GM21515 (cell line): Measurements from ENCODE around the gene GTF2A1.
"Not testable (repeated sequence)": the region's sequence is repeated elsewhere in the genome, so short reads cannot be mapped to it uniquely, and the experiment has no call there.

Source experiments
- ATAC-seq: cut with Tn5 transposase; IDR thresholded peaks from one replicate; pipeline ENCODE4 v1.9.1; 2021; ENCODE audit not compliant: unreplicated experiment

The GTF2A1 gene

GRCh38 chr14:81220830-81221578 lies at the start of gene GTF2A1:
Gene GTF2A1, minus strand, starts transcription at chr14:81220959. Its CDS starts 441 bp downstream, at chr14:81220518.
- ATAC-seq = peak; percentile 79

DNA sequence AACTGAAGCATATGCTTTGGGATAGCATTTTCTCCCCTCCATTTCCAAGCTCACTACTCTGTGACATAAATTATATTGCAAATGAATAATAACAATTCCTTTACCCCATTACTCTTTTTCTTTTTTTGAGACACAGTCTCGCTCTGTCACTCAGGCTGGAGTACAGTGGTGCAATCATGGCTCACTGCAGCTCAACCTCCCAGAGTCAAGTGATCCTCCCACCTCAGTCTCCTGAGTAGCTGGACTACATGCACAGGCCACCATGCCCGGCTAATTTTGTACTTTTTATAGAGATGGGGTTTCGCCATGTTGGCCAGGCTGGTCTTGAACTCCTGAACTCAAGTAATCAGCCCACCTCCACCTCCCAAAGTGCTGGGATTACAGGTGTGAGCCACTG lies 49.2 kb upstream of the GTF2A1 start:
- ATAC-seq = no peak

DNA sequence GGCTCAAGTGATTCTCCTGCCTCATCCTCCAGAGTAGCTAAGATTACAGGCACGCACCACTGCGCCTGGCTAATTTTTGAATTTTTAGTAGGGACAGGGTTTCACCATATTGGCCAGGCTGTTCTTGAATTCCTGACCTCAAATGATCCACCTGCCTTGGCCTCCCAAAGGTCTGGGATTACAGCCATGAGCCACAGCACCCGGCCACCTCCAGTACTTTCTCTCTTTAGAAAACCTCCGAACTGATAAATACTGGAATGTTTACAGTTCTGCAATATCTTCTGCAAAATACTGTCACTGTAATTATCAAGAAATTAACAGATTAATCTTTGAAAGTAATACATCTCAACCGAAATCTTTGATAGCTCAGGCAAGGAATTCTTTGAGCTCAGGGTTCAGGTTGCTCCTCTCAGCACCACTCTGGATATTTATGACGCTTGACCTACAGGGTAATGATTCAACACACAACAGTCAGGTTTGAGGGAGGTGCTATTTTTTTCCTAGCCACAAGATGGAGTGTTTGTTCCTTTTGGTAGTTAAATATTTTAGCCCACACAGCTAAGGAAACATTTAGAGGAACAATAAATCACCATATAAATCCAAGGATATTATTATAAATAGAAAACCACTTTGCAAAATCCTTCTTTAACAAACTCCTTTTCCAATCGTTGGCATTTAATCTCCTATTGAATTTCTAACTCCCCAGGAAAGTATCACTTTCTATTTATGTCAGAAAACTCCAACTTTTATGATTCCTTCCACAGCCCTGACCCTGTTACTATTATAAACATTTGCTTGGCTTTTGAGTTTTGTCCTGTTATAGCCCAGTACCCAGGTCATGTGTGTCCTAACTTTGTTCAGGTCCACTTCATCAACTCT lies 48.6 kb upstream of the GTF2A1 start:
- peak; percentile 69 for ATAC-seq

DNA sequence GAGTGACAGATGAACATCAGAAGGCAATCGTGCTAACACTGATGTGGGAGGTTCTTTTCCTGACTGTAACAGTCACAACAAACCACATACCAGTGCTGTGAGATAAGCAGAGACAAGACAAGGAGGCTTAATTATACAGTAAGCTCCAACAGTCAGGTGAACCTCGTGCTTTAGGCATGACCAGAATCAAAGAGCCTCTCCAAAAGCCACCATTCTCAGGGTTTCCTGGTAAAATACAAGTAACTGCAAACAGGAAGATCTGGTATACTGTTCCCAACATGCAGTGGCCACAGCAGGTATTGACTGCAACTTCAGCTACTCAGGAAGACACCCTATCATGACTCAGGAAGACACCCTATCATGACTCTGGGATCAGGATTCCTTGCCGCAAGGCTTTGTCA lies 47.3 kb upstream of the GTF2A1 start:
- ATAC-seq = no peak

DNA sequence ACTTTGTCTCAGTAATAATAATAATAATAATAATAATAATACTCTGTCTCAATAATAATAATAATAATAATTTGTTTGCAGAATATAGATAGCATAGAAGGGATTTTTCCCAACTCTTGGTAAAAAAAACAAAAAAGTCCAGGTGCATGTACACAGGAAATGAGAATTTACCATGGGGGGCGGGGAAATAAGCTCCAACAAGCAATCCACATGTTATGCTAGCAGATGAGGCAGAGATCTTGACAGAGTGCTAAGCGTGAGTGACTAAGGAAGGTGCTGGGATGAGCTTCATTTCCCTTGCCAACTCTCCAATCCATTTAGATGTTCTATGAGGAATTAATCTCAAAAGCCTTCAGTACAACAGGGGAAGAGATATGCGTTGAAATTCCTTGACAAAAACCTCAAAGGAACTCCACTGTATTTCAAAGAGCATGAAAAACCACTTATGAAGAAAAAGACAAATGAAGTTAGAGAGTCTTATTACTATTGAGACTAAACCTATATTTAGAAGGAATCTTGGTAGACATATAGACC lies 44.9 kb upstream of the GTF2A1 start:
- no peak for ATAC-seq

GRCh38 chr14:81264671-81265070 lies 43.9 kb upstream of the GTF2A1 start:
- no peak for ATAC-seq

DNA sequence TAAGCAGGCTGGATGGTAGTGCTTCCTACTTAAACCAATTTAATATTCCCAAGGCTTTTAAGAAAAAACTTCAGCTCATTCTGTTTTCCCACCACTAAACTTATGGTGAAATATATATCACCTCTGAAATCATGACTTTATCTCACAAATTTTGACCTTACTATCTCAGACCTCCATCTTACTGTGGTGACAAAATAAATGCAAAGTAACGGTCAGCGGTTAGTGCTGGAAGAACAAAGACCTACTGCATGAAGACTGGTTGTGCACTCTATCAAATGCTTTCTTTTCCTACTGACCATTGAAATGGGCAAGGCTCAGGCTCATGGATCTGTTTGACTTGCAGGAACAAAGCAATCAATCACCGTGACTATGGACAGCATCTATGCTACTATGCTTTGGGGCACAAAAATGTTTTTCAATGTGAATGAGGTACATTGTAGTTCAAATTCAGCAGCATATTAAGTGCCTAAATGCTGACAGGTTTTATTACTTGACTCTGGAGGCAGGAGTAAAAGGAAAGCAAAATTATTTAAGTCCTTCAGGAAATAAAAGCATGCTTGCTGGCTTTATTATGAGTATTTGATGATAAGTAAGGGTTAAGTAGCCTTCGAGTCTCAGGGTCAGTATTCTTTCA lies 43.1 kb upstream of the GTF2A1 start:
- ATAC-seq = no peak

DNA sequence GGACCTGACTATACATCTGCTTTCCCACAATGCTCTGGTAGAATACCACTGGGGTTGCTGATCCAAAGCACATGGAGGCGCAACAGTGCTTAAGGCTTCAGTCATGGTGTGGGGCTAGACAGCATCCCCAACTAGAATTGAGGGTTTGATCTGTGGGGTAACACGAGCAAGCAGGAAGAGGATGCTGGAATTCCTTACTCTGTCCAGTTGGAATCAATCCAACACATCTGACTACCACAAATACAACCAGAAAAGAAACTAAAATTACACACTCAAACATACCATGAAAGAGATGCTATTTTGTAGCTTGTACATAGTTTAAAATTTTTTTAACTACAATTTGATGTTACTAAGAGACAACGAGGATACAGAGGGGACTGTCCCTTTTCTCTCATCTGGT lies 40.4 kb upstream of the GTF2A1 start:
- ATAC-seq = no peak

DNA sequence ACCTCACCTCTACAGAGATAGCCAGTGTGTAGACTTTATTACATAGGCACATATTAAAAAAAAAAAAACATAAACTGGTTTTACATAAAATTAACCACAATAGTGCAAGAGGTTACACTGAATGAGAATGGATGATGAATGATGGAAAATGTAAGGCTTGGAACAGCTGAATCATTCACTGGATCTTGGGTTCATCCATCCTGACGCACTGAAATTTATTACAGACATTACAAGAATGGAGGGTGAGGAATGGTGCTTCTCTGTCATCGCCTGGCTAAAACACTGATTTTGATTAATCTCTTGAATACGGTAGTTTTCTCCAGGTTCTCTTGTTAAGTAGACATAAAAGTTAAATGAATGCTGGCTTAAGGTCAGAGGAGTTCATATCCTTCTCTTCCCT lies 40.0 kb upstream of the GTF2A1 start:
- no peak for ATAC-seq

- ATAC-seq = peak; percentile 73
Measured at GRCh38 chr14:81256289-81256960, 35.7 kb upstream of the GTF2A1 start.

- ATAC-seq = no peak
Measured at GRCh38 chr14:81252278-81252677, 31.5 kb upstream of the GTF2A1 start.

DNA sequence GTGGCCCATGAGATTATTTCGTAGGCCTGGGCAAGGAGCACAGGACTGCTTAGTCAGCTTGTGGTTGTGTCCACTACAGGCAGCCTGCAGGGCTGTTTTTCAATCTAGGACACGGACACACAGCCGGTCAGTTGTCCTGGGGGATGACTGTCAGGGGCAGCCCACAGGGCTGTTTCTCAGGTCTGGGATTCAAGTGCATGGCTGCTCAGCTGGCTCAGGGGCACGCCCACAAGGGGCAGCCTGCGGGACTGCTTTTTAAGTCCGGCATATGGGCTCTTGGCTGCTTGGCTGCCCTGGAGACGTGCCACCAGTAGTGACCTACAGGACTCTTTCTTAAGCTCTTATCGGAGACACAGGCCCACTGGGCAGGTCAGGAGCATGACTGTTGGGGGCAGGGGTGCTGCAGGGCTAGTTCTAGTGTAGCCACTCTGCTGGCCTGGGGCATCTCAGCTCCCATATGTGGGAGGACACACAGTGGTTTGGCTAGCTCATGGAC lies 26.6 kb upstream of the GTF2A1 start:
- ATAC-seq = no peak

- no peak for ATAC-seq
Measured at GRCh38 chr14:81246461-81247270, 25.9 kb upstream of the GTF2A1 start.

GRCh38 chr14:81245771-81246170 lies 25.0 kb upstream of the GTF2A1 start:
- ATAC-seq = no peak

- ATAC-seq = not testable (repeated sequence)
Measured at GRCh38 chr14:81244431-81244830, 23.7 kb upstream of the GTF2A1 start.

- ATAC-seq = no peak
Measured at GRCh38 chr14:81243499-81243898, 22.7 kb upstream of the GTF2A1 start.

GRCh38 chr14:81236849-81237248 lies 16.1 kb upstream of the GTF2A1 start:
- not testable (repeated sequence) for ATAC-seq

DNA sequence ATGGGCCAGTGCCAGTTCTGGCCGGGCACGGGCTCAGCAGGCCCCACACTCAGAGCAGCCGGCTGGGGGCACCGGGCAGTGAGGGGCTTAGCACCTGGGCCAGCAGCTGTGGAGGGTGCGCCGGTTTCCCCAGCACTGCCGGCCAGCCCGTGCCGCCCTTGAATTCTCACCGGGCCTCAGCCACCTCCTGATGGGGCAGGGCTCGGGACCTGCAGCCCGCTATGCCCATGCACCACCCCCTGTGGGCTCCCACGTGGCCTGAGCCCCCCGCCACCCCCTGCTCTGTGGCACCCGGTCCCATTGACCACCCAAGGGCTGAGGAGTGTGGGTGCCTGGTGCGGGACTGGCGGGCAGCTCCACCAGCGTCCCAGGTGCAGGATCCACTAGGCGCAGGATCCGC lies 15.4 kb upstream of the GTF2A1 start:
- no peak for ATAC-seq

DNA sequence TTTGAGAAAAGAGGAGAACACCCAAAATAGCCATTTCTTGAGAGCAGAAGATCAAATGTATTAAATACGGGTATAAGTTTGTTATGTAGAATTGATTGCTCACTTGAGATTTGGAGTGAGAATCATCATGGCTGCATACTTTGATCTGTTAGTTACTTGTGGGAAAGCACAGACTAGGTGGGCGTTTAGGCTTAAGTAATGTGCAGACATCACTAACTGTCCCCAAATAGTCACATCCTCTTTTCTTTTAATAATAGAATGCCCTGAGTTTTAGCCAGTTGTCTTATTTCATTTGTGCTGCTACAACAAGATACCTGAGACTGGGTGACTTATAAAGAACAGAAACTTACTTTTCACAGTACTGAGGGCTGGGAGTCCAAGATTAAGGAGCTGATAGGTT lies 14.3 kb upstream of the GTF2A1 start:
- no peak for ATAC-seq

- no peak for ATAC-seq
Measured at GRCh38 chr14:81234278-81234677, 13.5 kb upstream of the GTF2A1 start.
